Gastrocnemius medialis (tissue), 4 donors: ENCODE results near the gene EXO1.

Source experiments
- CTCF ChIP-seq, 5 experiments: fragments of 450-650 bp in 3 of 5; fragments of 200-600 bp in 2 of 5; sonication (generic) in 2 of 5; IDR thresholded peaks in 4 of 5; conservative IDR thresholded peaks in 1 of 5; 1 replicate in 4 of 5; 2 replicates in 1 of 5; pipeline ENCODE4 v1.5.1; 2016 to 2019; ENCODE audit warnings: antibody characterized with exemption in 5 of 5, mild to moderate bottlenecking in 3 of 5, moderate library complexity in 3 of 5
- POLR2A ChIP-seq, 2 donors: fragments of 450-650 bp; IDR thresholded peaks; one replicate each; pipeline ENCODE4 v1.6.1; 2017; ENCODE audit warnings: antibody characterized with exemption in 2 of 2, mild to moderate bottlenecking in 2 of 2, moderate library complexity in 2 of 2

GRCh38 chr1:241891296-241891695 is 43.3 kb downstream of the EXO1 start:
- TF ChIP-seq POLR2A (IDR thresholded peaks at IDR 0.05): no peak
- TF ChIP-seq CTCF (IDR thresholded peaks at IDR 0.05 in 4 of 5, conservative IDR thresholded peaks at IDR 0.05 in 1 of 5): no peak
